Progenitor cell of endocrine pancreas (in vitro differentiated cells): Measurements from ENCODE around the gene SLC48A1. TPM values are rescaled to one million over a fixed set of nuclear protein-coding genes. Genes with fewer than 3 reads are reported as not detected.
"Not testable (repeated sequence)": the region's sequence is repeated elsewhere in the genome, so short reads cannot be mapped to it uniquely, and the experiment has no call there.

Experiments used
- DNase-seq: peaks from one replicate; pipeline ENCODE4 v3.0.0; 2021; ENCODE audit warnings: low spot score; ENCODE audit not compliant: unreplicated experiment
- H3K27ac Mint-ChIP-seq: 2 replicates; pipeline ENCODE4 v1.8.0; 2021; ENCODE audit warnings: mild to moderate bottlenecking, moderate library complexity, mixed read lengths
- H3K27me3 Mint-ChIP-seq: 2 replicates; pipeline ENCODE4 v1.8.0; 2021; ENCODE audit warnings: mixed read lengths
- H3K36me3 Mint-ChIP-seq: 2 replicates; pipeline ENCODE4 v1.8.0; 2022; ENCODE audit warnings: mixed read lengths; ENCODE audit not compliant: insufficient read depth
- H3K4me1 Mint-ChIP-seq: 2 replicates; pipeline ENCODE4 v1.8.0; 2021; ENCODE audit warnings: low read depth, mixed read lengths
- H3K4me3 Mint-ChIP-seq: 2 replicates; pipeline ENCODE4 v1.8.0; 2021; ENCODE audit warnings: low read depth, mild to moderate bottlenecking, moderate library complexity, mixed read lengths
- H3K9me3 Mint-ChIP-seq: 2 replicates; pipeline ENCODE4 v1.8.0; 2021; ENCODE audit warnings: low read depth, mixed read lengths
- CTCF ChIP-seq: fragments of 200-600 bp; sonication (generic); IDR thresholded peaks from one replicate; pipeline ENCODE4 v1.5.0; 2021; ENCODE audit warnings: antibody characterized with exemption, mild to moderate bottlenecking; ENCODE audit not compliant: unreplicated experiment
- total RNA-seq: library from RNA; stranded (reverse); gene quantifications from 2 replicates; pipeline ENCODE4 v1.2.1, GENCODE V29; 2021

Gene SLC48A1
- total RNA-seq, 1 donor from 2014 or later = 15.1 TPM

- DNase-seq = no peak
- Mint-ChIP-seq H3K27ac (peak overlapping the region; percentile 2), H3K9me3 (no peaks in the 10 kb centered on the region), H3K27me3 (no peaks in the 10 kb centered on the region), H3K36me3 (no peaks in the 10 kb centered on the region), H3K4me1 (peaks cover 18% of the 10 kb centered on the region), H3K4me3 (no peak overlapping the region)
- TF ChIP-seq CTCF = no peak
Measured at GRCh38 chr12:47807338-47807737, 34.3 kb downstream of the SLC48A1 start.

DNA sequence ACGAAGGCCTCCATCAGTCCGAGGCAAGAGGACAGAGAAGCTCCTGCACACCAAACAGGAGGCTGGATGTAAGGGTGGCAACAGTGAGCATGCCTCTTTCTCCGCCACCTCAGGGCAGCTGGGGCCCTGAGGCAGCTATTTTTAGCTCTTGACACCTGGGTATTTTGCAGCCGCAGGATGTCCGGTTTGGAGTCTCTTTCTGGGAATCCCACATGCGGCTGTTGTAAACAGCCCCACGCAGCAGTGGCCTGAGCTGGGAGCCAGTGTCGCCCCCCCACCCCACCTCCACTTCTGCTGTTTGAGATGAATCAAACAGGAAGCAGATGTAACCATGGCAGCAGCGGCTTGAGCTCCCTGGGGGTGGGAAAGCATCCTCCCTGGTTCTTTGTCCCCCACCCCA is 35.0 kb downstream of the SLC48A1 start:
- Mint-ChIP-seq H3K4me3 (no peak overlapping the region), H3K27ac (no peak overlapping the region), H3K4me1 (peaks cover 23% of the 10 kb centered on the region), H3K27me3 (no peaks in the 10 kb centered on the region), H3K36me3 (no peaks in the 10 kb centered on the region), H3K9me3 (no peaks in the 10 kb centered on the region)
- no peak for DNase-seq
- TF ChIP-seq CTCF = no peak

DNA sequence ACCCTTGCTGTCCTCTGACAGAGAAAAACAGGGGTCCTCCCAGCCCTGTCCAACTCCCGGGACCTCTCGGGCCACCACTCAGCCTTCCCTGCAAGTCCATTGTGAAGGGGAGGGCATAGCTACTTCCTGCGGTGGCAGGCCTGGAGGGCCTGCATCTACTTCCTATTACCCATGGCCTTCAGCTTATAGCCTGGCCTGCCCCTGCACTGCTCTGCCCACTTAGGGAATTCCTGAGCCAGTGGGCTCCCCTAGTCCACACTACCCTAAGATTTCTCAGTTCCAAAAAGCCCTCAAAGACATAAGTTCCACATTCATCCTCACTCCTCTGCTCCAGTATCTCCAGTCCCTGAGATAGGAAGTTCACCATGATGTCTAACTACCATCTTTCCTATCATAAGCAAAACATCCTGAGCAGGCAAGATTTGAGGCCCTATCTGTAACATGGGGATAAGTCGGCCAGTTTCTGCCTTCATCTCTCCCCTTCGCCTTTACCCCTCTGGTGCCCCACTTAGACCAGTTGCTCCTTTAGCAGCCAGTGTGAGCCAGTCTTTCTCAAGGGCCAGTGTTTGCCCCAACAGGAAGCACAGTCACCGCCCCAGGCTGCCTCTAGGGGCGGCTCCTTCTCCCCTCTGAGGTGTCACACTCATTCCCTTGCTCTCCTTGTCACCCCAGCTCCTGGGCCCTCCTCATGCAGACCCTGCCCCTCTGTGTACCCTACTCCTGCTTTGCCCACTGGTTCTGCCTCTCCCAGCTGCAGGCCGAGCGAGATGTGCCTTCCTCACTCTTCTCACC is 35.7 kb downstream of the SLC48A1 start:
- Mint-ChIP-seq H3K27ac (peak overlapping the region; percentile 17), H3K27me3 (no peaks in the 10 kb centered on the region), H3K4me3 (no peak overlapping the region), H3K36me3 (no peaks in the 10 kb centered on the region), H3K9me3 (no peaks in the 10 kb centered on the region), H3K4me1 (peaks cover 24% of the 10 kb centered on the region)
- TF ChIP-seq CTCF = peak; percentile 16
- no peak for DNase-seq

GRCh38 chr12:47809518-47809917 is 36.5 kb downstream of the SLC48A1 start:
- not testable (repeated sequence) for H3K36me3 Mint-ChIP-seq, H3K27me3 Mint-ChIP-seq, H3K9me3 Mint-ChIP-seq, DNase-seq, H3K27ac Mint-ChIP-seq, H3K4me3 Mint-ChIP-seq
- H3K4me1 Mint-ChIP-seq = peaks cover 27% of the 10 kb centered on the region

DNA sequence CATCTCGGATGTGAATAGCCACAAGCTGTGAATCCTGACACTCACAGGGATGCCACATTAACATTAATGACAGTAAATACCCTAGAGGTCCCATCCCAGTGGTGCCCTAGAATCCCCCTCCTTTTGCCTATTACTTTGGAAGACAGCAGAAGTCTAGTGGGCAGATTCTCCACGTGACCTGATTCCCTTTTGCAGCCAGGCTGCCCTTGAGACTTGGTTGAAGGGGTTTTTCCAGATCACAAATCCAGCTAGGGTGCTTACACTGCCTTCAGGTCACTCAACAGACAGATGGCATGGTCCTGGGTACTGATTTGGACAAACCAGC is 38.0 kb downstream of the SLC48A1 start:
- TF ChIP-seq CTCF = no peak
- H3K9me3 Mint-ChIP-seq = no peaks in the 10 kb centered on the region
- peaks cover 2% of the 10 kb centered on the region for H3K36me3 Mint-ChIP-seq
- no peak for DNase-seq
- H3K27me3 Mint-ChIP-seq = no peaks in the 10 kb centered on the region
- peaks cover 30% of the 10 kb centered on the region for H3K4me1 Mint-ChIP-seq
- H3K27ac Mint-ChIP-seq = no peak overlapping the region
- H3K4me3 Mint-ChIP-seq = no peak overlapping the region
